GM19467 (cell line): ENCODE results near the gene TRIM27.
"Not testable (repeated sequence)": the region's sequence is repeated elsewhere in the genome, so short reads cannot be mapped to it uniquely, and the experiment has no call there.

Experiments
- ATAC-seq: cut with Tn5 transposase; IDR thresholded peaks from one replicate; pipeline ENCODE4 v1.9.1; 2021; ENCODE audit warnings: mild to moderate bottlenecking, moderate library complexity; ENCODE audit not compliant: unreplicated experiment

The TRIM27 gene

DNA sequence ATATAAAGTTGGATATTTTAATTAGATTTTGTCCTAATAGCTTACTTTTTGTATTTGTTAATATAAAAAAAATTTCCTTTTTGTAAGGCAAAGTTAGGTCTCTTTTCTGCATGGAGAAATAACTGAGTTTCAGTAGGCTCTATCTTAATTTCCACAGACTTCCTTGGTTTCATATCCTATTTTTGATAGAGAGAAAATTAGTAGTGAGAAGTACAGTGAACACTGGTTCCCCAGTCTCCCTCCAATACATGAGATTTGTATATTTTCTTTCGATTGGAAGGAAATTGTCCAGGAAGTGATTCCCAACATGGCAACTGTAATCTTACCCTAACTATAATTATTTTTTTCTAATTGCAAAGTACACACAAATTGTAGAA, 26.4 kb downstream of the TRIM27 start:
- no peak for ATAC-seq

DNA sequence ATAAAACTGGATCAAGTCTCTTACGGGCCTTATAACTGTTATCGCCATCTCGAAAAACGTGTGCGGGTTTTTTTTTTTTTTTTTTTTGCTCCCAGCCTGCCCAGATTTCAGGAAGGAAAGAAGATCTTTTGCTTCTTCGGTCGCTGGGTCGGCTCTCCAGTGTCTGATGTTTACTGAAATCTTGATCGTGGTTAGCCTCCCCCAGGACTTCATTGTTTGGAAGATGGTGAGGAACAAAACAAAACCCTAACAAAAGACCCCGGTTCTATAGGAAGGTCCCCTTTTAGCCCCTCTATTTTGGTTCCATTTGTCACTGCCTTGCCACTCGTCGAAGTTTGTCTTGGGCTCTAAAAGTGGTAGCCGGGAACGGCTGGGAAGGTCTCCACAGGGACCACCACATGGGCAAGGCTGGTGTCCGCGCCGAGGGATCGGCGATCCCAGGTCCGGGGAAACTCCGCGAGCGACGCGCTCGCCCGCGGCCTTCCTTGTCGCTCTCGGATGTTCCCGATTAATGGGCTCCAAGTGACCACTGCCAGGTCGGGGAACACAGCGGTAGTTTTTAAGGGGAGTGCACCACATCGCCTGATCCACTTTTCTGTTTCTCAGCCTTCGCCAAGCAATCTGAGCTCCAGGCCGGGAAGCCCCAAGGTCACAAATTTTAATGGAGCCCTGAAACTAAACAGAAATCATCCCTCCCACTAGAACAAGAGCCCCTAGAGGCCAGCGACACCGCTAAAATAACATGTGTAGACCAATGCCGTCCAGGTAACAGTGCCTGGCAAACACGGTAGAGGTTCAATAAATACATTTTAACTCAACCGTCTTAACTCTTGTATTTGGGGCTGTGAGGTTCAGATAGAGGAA, 27.0 kb downstream of the TRIM27 start:
- ATAC-seq = peak; percentile 9

DNA sequence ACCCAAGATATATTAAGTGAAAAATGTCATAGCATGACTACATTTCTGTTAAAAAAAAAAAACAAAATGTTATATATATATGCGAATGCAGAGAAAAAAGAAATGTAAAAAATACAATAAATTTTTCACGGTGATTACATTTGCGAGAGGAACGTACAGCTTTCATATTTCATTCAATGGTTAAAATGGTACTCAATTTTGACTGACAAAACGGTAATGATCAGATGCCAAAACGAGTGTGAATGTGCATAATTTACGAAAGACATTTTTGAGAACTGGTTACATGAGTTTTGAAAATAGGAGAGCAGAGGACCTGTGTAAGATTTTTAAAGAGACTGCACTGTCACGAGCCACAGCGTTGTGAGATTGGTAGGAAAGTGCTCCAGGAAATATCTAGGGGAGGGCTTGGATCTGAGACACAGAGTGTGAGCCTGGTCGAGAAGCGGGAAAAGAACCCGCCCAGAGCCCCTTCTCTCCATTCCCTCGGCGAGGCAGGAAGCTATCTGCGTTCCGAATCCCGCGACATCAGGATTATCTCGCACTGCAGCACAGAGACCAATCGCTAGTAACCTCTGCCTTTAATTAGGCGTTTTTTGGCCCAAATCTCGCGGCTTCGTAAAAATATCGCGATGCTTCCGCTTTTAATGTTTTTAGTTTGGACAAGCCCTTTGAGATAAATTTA, 28.5 kb downstream of the TRIM27 start:
- peak; percentile 51 for ATAC-seq

GRCh38 chr6:28893172-28893799, 30.5 kb downstream of the TRIM27 start:
- ATAC-seq = no peak

GRCh38 chr6:28892525-28892924, 31.3 kb downstream of the TRIM27 start:
- ATAC-seq = no peak

DNA sequence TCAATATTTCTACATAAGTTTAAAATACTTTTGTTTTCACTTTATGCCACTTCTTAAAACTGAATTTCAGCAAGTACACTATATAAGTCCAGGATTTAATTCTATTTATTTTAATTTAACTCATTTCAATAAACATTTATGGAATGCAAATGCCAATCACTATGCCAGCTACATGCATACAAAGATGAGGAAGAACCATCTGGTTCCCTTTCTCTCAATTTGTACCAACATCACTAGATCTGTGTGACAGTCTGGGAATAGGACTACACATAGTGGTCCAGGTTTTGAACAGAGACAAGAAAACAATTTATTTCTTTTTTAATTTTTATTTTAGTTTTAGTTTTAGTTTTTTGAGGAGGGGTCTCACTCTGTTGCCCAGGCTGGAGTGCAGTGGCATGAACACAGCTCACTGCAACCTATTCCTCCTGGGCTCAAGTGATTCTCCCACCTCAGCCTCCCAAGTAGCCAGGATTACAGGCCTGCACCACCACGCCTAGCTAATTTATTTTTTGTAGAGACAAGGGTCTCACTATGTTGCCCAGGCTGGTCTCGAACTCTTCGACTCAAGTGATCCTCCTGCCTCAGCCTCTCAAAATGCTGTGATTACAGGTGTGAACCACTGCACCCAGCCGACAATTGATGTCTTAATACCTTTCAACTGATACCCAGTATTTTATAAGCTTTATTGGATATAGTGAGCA, 35.8 kb downstream of the TRIM27 start:
- ATAC-seq = no peak

DNA sequence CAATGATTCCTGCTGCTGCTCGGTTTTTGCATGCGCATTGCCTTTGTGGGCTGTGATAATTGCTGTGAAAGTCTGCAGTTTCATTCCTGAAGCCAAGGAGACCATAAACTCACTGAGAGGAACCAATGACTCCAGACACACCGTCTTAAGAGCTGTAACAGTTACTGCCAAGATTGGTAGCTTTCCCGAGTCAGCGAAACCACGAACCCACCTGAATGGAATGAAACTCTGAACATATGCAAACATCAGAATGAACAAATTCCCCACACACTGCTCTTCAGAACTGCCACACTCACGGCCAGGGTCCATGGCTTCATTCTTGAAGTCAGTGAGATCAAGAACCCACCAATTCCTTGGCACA, 37.7 kb downstream of the TRIM27 start:
- ATAC-seq = no peak

DNA sequence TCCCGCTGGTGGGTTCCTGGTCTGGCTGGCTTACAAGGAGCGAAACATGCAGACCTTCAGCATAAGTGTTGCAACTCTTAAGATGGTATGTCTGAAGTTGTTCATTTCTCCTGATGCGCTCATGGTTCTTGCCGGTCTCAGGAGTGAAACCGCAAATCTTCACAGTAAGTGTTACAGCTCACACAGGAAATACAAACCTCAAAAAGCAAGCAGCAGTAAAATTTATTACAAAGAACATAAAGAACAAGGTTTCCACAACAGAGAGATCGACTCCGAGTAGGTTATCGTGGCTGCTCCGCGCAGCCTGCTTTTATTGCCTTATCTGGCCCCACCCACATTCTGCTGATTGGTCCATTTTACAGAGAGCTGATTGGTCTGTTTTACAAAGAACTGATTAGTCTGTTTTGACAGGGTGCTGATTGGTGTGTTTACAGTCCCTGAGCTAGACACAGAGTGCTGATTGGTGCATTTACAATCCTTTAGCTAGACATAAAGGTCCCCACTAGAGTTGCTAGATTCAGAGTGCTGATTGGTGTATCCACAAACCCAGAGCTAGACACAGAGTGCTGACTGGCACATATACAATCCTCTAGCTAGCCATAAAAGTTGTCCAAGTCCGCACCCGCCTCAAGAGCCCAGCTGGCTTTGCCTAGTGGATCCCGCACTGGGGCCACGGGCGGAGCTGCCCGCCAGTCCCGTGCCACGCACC, 39.2 kb downstream of the TRIM27 start:
- no peak for ATAC-seq

GRCh38 chr6:28880894-28881780, 42.6 kb downstream of the TRIM27 start:
- no peak for ATAC-seq

GRCh38 chr6:28880519-28880893, 43.3 kb downstream of the TRIM27 start:
- no peak for ATAC-seq

DNA sequence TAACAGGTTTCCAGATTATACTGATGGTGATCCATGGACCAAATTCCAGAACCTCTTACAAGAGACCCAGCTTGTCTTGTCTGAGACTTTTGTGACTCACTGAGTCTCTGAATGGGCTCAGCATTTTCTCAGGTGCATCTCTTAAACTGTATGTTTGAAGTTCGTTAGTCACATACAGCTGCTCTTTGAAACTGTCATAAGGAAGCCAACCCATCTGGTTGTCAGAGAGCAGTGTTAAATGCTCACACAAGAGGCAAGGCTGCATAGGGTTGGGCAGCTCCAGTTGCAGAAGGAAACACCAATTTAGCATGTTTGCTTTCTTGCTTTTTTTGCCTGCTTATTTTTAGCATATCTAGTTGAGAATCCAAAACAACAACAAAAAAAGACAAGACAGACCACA, 47.1 kb downstream of the TRIM27 start:
- ATAC-seq = no peak

- no peak for ATAC-seq
Observed at GRCh38 chr6:28875191-28875747, 48.5 kb downstream of the TRIM27 start.

GRCh38 chr6:28872157-28872817, 51.5 kb downstream of the TRIM27 start:
- ATAC-seq = not testable (repeated sequence)

- no peak for ATAC-seq
Observed at GRCh38 chr6:28871335-28872156, 52.2 kb downstream of the TRIM27 start.

DNA sequence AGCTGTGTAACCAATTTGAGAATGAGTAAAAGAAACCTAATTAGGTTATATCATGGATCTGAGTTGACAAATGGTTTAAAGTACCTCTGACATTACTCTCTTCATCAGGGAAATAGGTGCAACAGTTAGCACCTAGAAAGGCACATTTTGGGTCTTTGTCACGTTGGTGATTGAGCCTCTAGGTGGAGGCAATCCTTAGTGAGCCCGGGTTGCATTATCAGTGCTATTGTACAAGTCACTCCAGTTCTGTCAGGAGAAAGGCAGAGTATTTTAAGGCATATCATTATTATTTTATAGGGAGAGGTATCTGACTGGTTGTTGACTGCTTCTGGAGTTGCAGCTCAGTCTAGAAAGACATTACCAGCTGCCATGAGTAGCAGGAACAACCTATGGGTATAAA, 54.9 kb downstream of the TRIM27 start:
- no peak for ATAC-seq

- ATAC-seq = no peak
Observed at GRCh38 chr6:28867086-28867409, 56.7 kb downstream of the TRIM27 start.

- peak; percentile 45 for ATAC-seq
Observed at GRCh38 chr6:28866205-28867085, 57.3 kb downstream of the TRIM27 start.
